HepG2 (cell line): ENCODE measurements around the gene SMARCA5. TPM values are rescaled to one million over a fixed set of nuclear protein-coding genes. Genes with fewer than 3 reads are reported as not detected.

ENCODE experiments used
- CBX2 ChIP-seq, 2 experiments: fragments of 200-600 bp in 1 of 2; sonication (generic); formaldehyde crosslinking in 1 of 2; IDR thresholded peaks; 2 replicates each; pipeline versions ENCODE4 v1.7.0 to v1.8.1; 2018 to 2022; ENCODE audit warnings: low read depth in 2 of 2, low read length in 1 of 2, mild to moderate bottlenecking in 1 of 2, missing genetic modification reagents in 1 of 2
- CENPT ChIP-seq: sonication (generic); formaldehyde crosslinking; IDR thresholded peaks from 2 replicates; pipeline ENCODE4 v1.8.0; 2022; ENCODE audit warnings: low read depth, mild to moderate bottlenecking, moderate library complexity, missing genetic modification reagents
- HOXA7 ChIP-seq: sonication (generic); formaldehyde crosslinking; IDR thresholded peaks from 2 replicates; pipeline ENCODE4 v1.8.1; 2022; ENCODE audit warnings: mild to moderate bottlenecking, missing genetic modification reagents, moderate library complexity
- KDM5A ChIP-seq: fragments of 200-600 bp; sonication (generic); IDR thresholded peaks from 2 replicates; pipeline ENCODE4 v1.7.0; 2018; ENCODE audit warnings: antibody characterized with exemption, mild to moderate bottlenecking, low read length, borderline replicate concordance
- NCOR1 ChIP-seq: fragments of 200-600 bp; sonication (generic); IDR thresholded peaks from 2 replicates; pipeline ENCODE4 v1.7.0; 2017; ENCODE audit warnings: antibody characterized with exemption, low read length, borderline replicate concordance
- NFKBIZ ChIP-seq: IDR thresholded peaks from 2 replicates; pipeline ENCODE4 v1.6.1; 2018; ENCODE audit warnings: missing genetic modification reagents, missing compliant biosample characterization
- PHF8 ChIP-seq: sonication (generic); formaldehyde crosslinking; IDR thresholded peaks from 2 replicates; pipeline ENCODE4 v1.5.0; 2020; ENCODE audit warnings: missing genetic modification reagents
- RFX5 ChIP-seq: IDR thresholded peaks from 2 replicates; pipeline ENCODE4 v1.6.1; 2011; ENCODE audit warnings: low read depth, low read length, improper control_type of control experiment
- RORA ChIP-seq: sonication (generic); formaldehyde crosslinking; IDR thresholded peaks from 2 replicates; pipeline ENCODE4 v1.5.0; 2020; ENCODE audit warnings: mild to moderate bottlenecking, missing genetic modification reagents, moderate library complexity
- SMAD9 ChIP-seq: sonication (generic); formaldehyde crosslinking; IDR thresholded peaks from 2 replicates; pipeline ENCODE4 v1.5.1; 2020; ENCODE audit warnings: mild to moderate bottlenecking, missing genetic modification reagents
- ZKSCAN1 ChIP-seq: fragments of 150-350 bp; IDR thresholded peaks from 2 replicates; pipeline ENCODE4 v1.6.1; 2014; ENCODE audit warnings: low read length
- ZNF235 ChIP-seq: sonication (generic); formaldehyde crosslinking; IDR thresholded peaks from 2 replicates; pipeline ENCODE4 v1.8.1; 2023; ENCODE audit warnings: mild to moderate bottlenecking, missing genetic modification reagents, borderline replicate concordance
- ZNF337 ChIP-seq: sonication (generic); formaldehyde crosslinking; IDR thresholded peaks from 2 replicates; pipeline ENCODE4 v1.5.1; 2020; ENCODE audit warnings: missing genetic modification reagents, low read depth, mild to moderate bottlenecking, borderline replicate concordance
- ZNF737 ChIP-seq: sonication (generic); formaldehyde crosslinking; IDR thresholded peaks from 2 replicates; pipeline ENCODE4 v1.5.0; 2020; ENCODE audit warnings: missing genetic modification reagents, mild to moderate bottlenecking, borderline replicate concordance
- ZNF841 ChIP-seq: sonication (generic); formaldehyde crosslinking; IDR thresholded peaks from 2 replicates; pipeline ENCODE4 v1.8.1; 2023; ENCODE audit warnings: missing genetic modification reagents, borderline replicate concordance
- polyA plus RNA-seq, 8 experiments: library from polyadenylated mRNA; depleted of rRNA in 3 of 8; stranded (reverse) in 7 of 8; unstranded in 1 of 8; fragments of >200 nt; fragmentation: Illumina TruSeq in 4 of 8; extraction: Trizol in 4 of 8; gene quantifications; 2 replicates each; pipeline versions ENCODE4 v1.2.1 to v1.2.3, GENCODE V29; 2011 to 2016; ENCODE audit warnings: low read depth in 4 of 8, missing spikeins in 1 of 8, mixed read lengths in 1 of 8; ENCODE audit not compliant: insufficient read depth in 1 of 8
- total RNA-seq, 5 experiments: library from RNA; depleted of rRNA; stranded (reverse); fragments of >200 nt; fragmentation: Illumina TruSeq; extraction: Trizol; gene quantifications; 2 replicates each; pipeline ENCODE4 v1.2.3, GENCODE V29; 2016; ENCODE audit warnings: low read depth in 1 of 5
- TF ChIP-seq, protein P1 (sequence below): sonication (generic); formaldehyde crosslinking; IDR thresholded peaks from 2 replicates; pipeline ENCODE4 v1.5.1; 2020; ENCODE audit warnings: missing genetic modification reagents, mild to moderate bottlenecking, borderline replicate concordance
- TF ChIP-seq, protein P2 (sequence below): sonication (generic); formaldehyde crosslinking; IDR thresholded peaks from 2 replicates; pipeline ENCODE4 v1.4.0; 2020; ENCODE audit warnings: missing genetic modification reagents
- TF ChIP-seq, protein P3 (sequence below): sonication (generic); formaldehyde crosslinking; IDR thresholded peaks from 2 replicates; pipeline ENCODE4 v1.9.0; 2021; ENCODE audit warnings: missing genetic modification reagents, borderline replicate concordance
- TF ChIP-seq, protein P4 (sequence below): sonication (generic); formaldehyde crosslinking; IDR thresholded peaks from 2 replicates; pipeline ENCODE4 v1.4.0; 2020; ENCODE audit warnings: missing genetic modification reagents
- TF ChIP-seq, protein P5 (sequence below): sonication (generic); formaldehyde crosslinking; IDR thresholded peaks from 2 replicates; pipeline ENCODE4 v1.4.0; 2020; ENCODE audit warnings: mild to moderate bottlenecking, low read depth, missing genetic modification reagents
- TF ChIP-seq, protein P6 (sequence below): IDR thresholded peaks from 2 replicates; pipeline ENCODE4 v1.6.1; 2016; ENCODE audit warnings: low read depth, borderline replicate concordance

SMARCA5 gene
- total and polyA plus RNA-seq, 2 of the 13 experiments (the other 11 are each of a cell fraction or from before 2014, with no cell fraction given) = 7.0 to 37.5 TPM

DNA sequence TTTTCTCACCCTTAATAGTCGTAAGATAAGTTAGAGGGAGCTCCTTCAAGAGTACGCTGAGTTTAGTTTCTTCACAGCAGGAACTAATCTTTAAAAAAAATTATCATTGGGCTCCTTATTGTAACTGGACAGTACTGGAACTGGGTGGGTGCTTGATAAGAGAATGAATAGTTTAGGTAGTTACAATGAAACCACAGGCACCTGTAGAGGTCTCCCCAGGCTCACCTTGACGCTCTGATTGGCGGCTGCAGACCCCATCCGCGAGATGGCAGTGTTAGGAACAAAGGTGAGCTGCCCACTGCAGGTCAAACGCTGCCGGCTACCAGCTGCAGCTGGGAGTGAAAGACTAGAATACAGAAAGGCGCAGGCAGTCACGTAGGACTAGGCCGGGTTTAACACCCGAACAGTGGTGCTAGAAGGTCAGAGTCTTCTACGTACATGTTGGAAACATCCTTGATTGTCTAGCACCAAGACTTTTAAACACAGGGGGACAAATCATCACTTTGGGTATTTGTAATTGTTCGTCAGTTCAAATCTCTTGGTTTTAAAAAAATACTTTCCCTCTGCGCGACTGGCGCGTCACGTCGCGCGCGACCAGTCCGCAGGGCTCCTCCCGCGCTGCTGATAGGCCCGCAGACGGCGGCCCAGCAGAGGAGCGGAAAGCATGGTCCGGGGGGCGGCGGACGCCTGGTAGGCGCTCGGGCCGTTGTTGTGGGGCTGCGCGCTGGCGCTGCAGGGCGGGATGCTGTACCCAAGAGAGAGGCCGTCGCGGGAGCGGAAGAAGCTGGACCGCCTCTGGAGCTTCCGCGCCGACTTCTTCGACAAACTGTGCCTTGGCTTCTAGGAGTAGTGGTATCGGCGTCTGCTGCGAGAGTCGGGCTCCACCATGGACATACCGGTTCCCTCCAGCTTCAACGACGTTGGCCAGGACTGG, 45.6 kb downstream of the SMARCA5 start (continued):
- TF ChIP-seq, protein P1, sequence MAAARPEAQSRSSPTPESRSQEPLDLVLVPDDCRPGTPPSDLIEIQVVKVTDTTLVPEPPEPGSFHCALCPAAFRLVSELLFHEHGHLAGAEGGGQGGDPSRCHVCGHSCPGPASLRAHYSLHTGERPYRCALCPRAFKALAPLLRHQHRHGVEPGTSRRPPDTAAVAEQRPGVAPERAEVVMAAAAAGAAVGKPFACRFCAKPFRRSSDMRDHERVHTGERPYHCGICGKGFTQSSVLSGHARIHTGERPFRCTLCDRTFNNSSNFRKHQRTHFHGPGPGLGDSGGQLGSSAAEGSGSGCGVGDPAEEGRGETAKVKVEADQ (CRISPR knock-in tag) = no peak
- TF ChIP-seq ZNF235 (no peak), NFKBIZ (CRISPR knock-in tag) (no peak), ZNF337 (CRISPR knock-in tag) (no peak), ZNF841 (no peak), ZNF737 (no peak), CBX2 (IDR thresholded peaks at IDR 0.05; ENCODE audit: low read depth, low read length) (no peak), CBX2 (CRISPR knock-in tag; IDR thresholded peaks at IDR 0.05; ENCODE audit: low read depth) (no peak), ZKSCAN1 (no peak), CENPT (CRISPR knock-in tag) (no peak), HOXA7 (no peak), RFX5 (no peak), PHF8 (CRISPR knock-in tag) (peak; percentile 67), SMAD9 (CRISPR knock-in tag) (no peak), NCOR1 (no peak), RORA (CRISPR knock-in tag) (no peak), KDM5A (peak; percentile 77; the same call in 1 of the 2 replicates)
- TF ChIP-seq, protein P2, sequence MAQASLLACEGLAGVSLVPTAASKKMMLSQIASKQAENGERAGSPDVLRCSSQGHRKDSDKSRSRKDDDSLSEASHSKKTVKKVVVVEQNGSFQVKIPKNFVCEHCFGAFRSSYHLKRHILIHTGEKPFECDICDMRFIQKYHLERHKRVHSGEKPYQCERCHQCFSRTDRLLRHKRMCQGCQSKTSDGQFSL = 0 out of 2 replicates have a peak, but pooled peaks have one; percentile 22
- TF ChIP-seq, protein P3, sequence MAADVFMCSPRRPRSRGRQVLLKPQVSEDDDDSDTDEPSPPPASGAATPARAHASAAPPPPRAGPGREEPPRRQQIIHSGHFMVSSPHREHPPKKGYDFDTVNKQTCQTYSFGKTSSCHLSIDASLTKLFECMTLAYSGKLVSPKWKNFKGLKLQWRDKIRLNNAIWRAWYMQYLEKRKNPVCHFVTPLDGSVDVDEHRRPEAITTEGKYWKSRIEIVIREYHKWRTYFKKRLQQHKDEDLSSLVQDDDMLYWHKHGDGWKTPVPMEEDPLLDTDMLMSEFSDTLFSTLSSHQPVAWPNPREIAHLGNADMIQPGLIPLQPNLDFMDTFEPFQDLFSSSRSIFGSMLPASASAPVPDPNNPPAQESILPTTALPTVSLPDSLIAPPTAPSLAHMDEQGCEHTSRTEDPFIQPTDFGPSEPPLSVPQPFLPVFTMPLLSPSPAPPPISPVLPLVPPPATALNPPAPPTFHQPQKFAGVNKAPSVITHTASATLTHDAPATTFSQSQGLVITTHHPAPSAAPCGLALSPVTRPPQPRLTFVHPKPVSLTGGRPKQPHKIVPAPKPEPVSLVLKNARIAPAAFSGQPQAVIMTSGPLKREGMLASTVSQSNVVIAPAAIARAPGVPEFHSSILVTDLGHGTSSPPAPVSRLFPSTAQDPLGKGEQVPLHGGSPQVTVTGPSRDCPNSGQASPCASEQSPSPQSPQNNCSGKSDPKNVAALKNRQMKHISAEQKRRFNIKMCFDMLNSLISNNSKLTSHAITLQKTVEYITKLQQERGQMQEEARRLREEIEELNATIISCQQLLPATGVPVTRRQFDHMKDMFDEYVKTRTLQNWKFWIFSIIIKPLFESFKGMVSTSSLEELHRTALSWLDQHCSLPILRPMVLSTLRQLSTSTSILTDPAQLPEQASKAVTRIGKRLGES (CRISPR knock-in tag) = no peak
- TF ChIP-seq, protein P4, sequence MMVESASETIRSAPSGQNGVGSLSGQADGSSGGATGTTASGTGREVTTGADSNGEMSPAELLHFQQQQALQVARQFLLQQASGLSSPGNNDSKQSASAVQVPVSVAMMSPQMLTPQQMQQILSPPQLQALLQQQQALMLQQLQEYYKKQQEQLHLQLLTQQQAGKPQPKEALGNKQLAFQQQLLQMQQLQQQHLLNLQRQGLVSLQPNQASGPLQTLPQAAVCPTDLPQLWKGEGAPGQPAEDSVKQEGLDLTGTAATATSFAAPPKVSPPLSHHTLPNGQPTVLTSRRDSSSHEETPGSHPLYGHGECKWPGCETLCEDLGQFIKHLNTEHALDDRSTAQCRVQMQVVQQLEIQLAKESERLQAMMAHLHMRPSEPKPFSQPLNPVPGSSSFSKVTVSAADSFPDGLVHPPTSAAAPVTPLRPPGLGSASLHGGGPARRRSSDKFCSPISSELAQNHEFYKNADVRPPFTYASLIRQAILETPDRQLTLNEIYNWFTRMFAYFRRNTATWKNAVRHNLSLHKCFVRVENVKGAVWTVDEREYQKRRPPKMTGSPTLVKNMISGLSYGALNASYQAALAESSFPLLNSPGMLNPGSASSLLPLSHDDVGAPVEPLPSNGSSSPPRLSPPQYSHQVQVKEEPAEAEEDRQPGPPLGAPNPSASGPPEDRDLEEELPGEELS (CRISPR knock-in tag) = no peak
- TF ChIP-seq, protein P5, sequence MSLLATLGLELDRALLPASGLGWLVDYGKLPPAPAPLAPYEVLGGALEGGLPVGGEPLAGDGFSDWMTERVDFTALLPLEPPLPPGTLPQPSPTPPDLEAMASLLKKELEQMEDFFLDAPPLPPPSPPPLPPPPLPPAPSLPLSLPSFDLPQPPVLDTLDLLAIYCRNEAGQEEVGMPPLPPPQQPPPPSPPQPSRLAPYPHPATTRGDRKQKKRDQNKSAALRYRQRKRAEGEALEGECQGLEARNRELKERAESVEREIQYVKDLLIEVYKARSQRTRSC = no peak
- TF ChIP-seq, protein P6, sequence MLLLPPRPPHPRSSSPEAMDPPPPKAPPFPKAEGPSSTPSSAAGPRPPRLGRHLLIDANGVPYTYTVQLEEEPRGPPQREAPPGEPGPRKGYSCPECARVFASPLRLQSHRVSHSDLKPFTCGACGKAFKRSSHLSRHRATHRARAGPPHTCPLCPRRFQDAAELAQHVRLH = peak; percentile 77; the same call in 1 of the 2 replicates
